Measurements from ENCODE around the gene KBTBD8. TPM values are rescaled to one million over a fixed set of nuclear protein-coding genes. Genes with fewer than 3 reads are reported as not detected.
A peak's percentile ranks its signal among the peaks of the same experiment; 100 is the strongest.

The KBTBD8 gene
- total and polyA plus RNA-seq, 9 of the 15 experiments (the other 6 are each of a cell fraction or from before 2014, with no cell fraction given) = 2.7 to 9.1 (median 5.6) TPM

- TF ChIP-seq SMAD3 (CRISPR knock-in tag; conservative IDR thresholded peaks at IDR 0.05) (no peak), ZNF121 (CRISPR knock-in tag; conservative IDR thresholded peaks at IDR 0.05) (no peak), L3MBTL2 (IDR thresholded peaks at IDR 0.05) (0 out of 2 replicates have a peak, but pooled peaks have one; percentile 16), ETV5 (CRISPR knock-in tag; IDR thresholded peaks at IDR 0.05; ENCODE audit: low read depth) (no peak), XRCC4 (IDR thresholded peaks at IDR 0.05; ENCODE audit: extremely low read depth, insufficient read depth, insufficient read length) (no peak), FIP1L1 (IDR thresholded peaks at IDR 0.05; ENCODE audit: low read depth, low read length, poor library complexity, severe bottlenecking) (no peak), MLX (CRISPR knock-in tag; conservative IDR thresholded peaks at IDR 0.05) (no peak), MNT (conservative IDR thresholded peaks at IDR 0.05) (peak in 1 of 2 experiments; percentile 23; a peak in 1 of 4 replicates), LEF1 (IDR thresholded peaks at IDR 0.05) (peak; percentile 60; the same call in 1 of the 2 replicates), PATZ1 (CRISPR knock-in tag; IDR thresholded peaks at IDR 0.05; ENCODE audit: borderline replicate concordance) (no peak), HOXB6 (CRISPR knock-in tag; IDR thresholded peaks at IDR 0.05; ENCODE audit: borderline replicate concordance) (no peak), E4F1 (CRISPR knock-in tag; IDR thresholded peaks at IDR 0.05; ENCODE audit: borderline replicate concordance) (no peak), RFX1 (IDR thresholded peaks at IDR 0.05) (no peak), U2AF1 (optimal IDR thresholded peaks at IDR 0.05; ENCODE audit: low read depth, low read length) (no peak), CREB5 (CRISPR knock-in tag; IDR thresholded peaks at IDR 0.05) (no peak), HDAC6 (IDR thresholded peaks at IDR 0.05; ENCODE audit: low read depth, low read length) (no peak), ZNF780A (CRISPR knock-in tag; IDR thresholded peaks at IDR 0.05) (no peak)
Observed at GRCh38 chr3:67011414-67012131, 13.5 kb downstream of the KBTBD8 start (continued).
